Naive thymus-derived CD4-positive, alpha-beta T cell (primary cell): ENCODE measurements around the gene IPO9. TPM values are rescaled to one million over a fixed set of nuclear protein-coding genes. Genes with fewer than 3 reads are reported as not detected.

Experiments used
- ATAC-seq: fragments of 150-1000 bp; cut with Tn5 transposase; 2 replicates; pipeline ENCODE4 v1.10.0; 2021; ENCODE audit warnings: mild to moderate bottlenecking, moderate library complexity
- CTCF ChIA-PET: fragments of 350-600 bp; sonication (Branson Sonifier 250); formaldehyde crosslinking; loops from one replicate; lab custom pipeline; 2021; ENCODE audit warnings: antibody characterized with exemption; lab: Charles Lee
- POLR2A ChIA-PET: fragments of 350-600 bp; sonication (Branson Sonifier 250); formaldehyde crosslinking; loops from one replicate; lab custom pipeline; 2021; ENCODE audit warnings: antibody characterized with exemption, inconsistent platforms; lab: Charles Lee
- DNase-seq, 9 donors: peaks; one replicate each; pipeline versions ENCODE4 v3.0.0 to v3.0.0-alpha.2; 2020 to 2022; ENCODE audit warnings: mixed read lengths in 1 of 9
- H3K27ac ChIP-seq: one replicate; pipeline ENCODE4 v1.7.0; 2013; ENCODE audit warnings: mild to moderate bottlenecking, low read depth, low read length, moderate library complexity
- H3K27me3 ChIP-seq, 2 donors: one replicate each; pipeline ENCODE4 v1.7.0; 2013; ENCODE audit warnings: low read length in 2 of 2, mild to moderate bottlenecking in 2 of 2, moderate library complexity in 2 of 2; ENCODE audit not compliant: control insufficient read depth in 2 of 2, insufficient read depth in 2 of 2
- H3K36me3 ChIP-seq, 3 experiments: 1 replicate in 2 of 3; 2 replicates in 1 of 3; pipeline ENCODE4 v1.7.0; 2013; ENCODE audit warnings: low read length in 3 of 3, mild to moderate bottlenecking in 3 of 3, moderate library complexity in 1 of 3; ENCODE audit not compliant: insufficient read depth in 3 of 3, control insufficient read depth in 2 of 3
- H3K4me1 ChIP-seq, 2 donors: one replicate each; pipeline ENCODE4 v1.7.0; 2013; ENCODE audit warnings: low read length in 2 of 2, mild to moderate bottlenecking in 2 of 2, moderate library complexity in 1 of 2; ENCODE audit not compliant: control insufficient read depth in 2 of 2, insufficient read depth in 2 of 2
- H3K4me3 ChIP-seq: 2 replicates; pipeline ENCODE4 v1.7.0; 2013; ENCODE audit warnings: mild to moderate bottlenecking, low read length
- H3K9me3 ChIP-seq, 3 experiments: 1 replicate in 2 of 3; 2 replicates in 1 of 3; pipeline ENCODE4 v1.7.0; 2013; ENCODE audit warnings: low read length in 3 of 3; ENCODE audit not compliant: control insufficient read depth in 2 of 3
- H3K27ac Mint-ChIP-seq, 9 donors: one replicate each; pipeline ENCODE4 v1.8.0; 2020 to 2022; ENCODE audit warnings: mixed read lengths in 9 of 9, mild to moderate bottlenecking in 8 of 9, moderate library complexity in 5 of 9, inconsistent platforms in 2 of 9
- H3K27me3 Mint-ChIP-seq, 5 donors: one replicate each; pipeline ENCODE4 v1.8.0; 2021 to 2022; ENCODE audit warnings: mixed read lengths in 5 of 5, mild to moderate bottlenecking in 1 of 5
- H3K36me3 Mint-ChIP-seq, 5 donors: one replicate each; pipeline ENCODE4 v1.8.0; 2020 to 2022; ENCODE audit warnings: mixed read lengths in 5 of 5, mild to moderate bottlenecking in 3 of 5, inconsistent platforms in 1 of 5
- H3K4me1 Mint-ChIP-seq, 7 donors: one replicate each; pipeline ENCODE4 v1.8.0; 2020 to 2022; ENCODE audit warnings: mixed read lengths in 7 of 7, mild to moderate bottlenecking in 3 of 7, inconsistent platforms in 1 of 7
- H3K4me3 Mint-ChIP-seq, 10 donors: one replicate each; pipeline ENCODE4 v1.8.0; 2020 to 2022; ENCODE audit warnings: mild to moderate bottlenecking in 10 of 10, mixed read lengths in 10 of 10, moderate library complexity in 6 of 10, inconsistent platforms in 2 of 10
- H3K9me3 Mint-ChIP-seq, 11 donors: one replicate each; pipeline ENCODE4 v1.8.0; 2020 to 2022; ENCODE audit warnings: mixed read lengths in 11 of 11, mild to moderate bottlenecking in 4 of 11, inconsistent platforms in 1 of 11, moderate library complexity in 1 of 11
- intact Hi-C, 2 donors: fragments of 100-400 bp; cut with micrococcal nuclease; formaldehyde crosslinking; loops; one replicate each; pipeline ENCODE4 v1.15.1; 2023
- polyA plus RNA-seq, 2 donors: library from polyadenylated mRNA; unstranded; fragments of 300-500 nt; fragmentation: Illumina TruSeq; gene quantifications; one replicate each; pipeline ENCODE4 v1.2.3, GENCODE V29; 2021
- total RNA-seq, 6 experiments: library from RNA in 5 of 6; stranded (reverse) in 5 of 6; gene quantifications; 1 replicate in 5 of 6; 2 replicates in 1 of 6; pipeline ENCODE4 v1.2.3 and lab custom pipeline; 2021 to 2026

IPO9 gene
- total and polyA plus RNA-seq, 7 experiments from 2014 or later = 20.8 to 55.3 (median 29.8) TPM

GRCh38 chr1:201816309-201816854 is 12.6 kb upstream of the IPO9 start:
- POLR2A ChIA-PET = no interaction called here
- H3K27me3 Mint-ChIP-seq = no peaks in the 10 kb centered on the region
- no peak for ATAC-seq
- no peaks in the 10 kb centered on the region for H3K9me3 Mint-ChIP-seq
- H3K4me1 Mint-ChIP-seq = no peaks in the 10 kb centered on the region
- no peak overlapping the region for H3K4me3 Mint-ChIP-seq
- Histone ChIP-seq H3K27me3 (no peaks in the 10 kb centered on the region), H3K4me1 (no peaks in the 10 kb centered on the region), H3K9me3 (no peaks in the 10 kb centered on the region), H3K4me3 (no peak overlapping the region), H3K27ac (no peak overlapping the region), H3K36me3 (peaks cover 0 to 26% (median 0%) of the 10 kb centered on the region in 3 experiments)
- H3K36me3 Mint-ChIP-seq = peaks cover 0 to 45% (median 8%) of the 10 kb centered on the region in 5 donors
- CTCF ChIA-PET = no interaction called here
- DNase-seq = no peak
- intact Hi-C loops = no loop called here
- H3K27ac Mint-ChIP-seq = no peak overlapping the region

DNA sequence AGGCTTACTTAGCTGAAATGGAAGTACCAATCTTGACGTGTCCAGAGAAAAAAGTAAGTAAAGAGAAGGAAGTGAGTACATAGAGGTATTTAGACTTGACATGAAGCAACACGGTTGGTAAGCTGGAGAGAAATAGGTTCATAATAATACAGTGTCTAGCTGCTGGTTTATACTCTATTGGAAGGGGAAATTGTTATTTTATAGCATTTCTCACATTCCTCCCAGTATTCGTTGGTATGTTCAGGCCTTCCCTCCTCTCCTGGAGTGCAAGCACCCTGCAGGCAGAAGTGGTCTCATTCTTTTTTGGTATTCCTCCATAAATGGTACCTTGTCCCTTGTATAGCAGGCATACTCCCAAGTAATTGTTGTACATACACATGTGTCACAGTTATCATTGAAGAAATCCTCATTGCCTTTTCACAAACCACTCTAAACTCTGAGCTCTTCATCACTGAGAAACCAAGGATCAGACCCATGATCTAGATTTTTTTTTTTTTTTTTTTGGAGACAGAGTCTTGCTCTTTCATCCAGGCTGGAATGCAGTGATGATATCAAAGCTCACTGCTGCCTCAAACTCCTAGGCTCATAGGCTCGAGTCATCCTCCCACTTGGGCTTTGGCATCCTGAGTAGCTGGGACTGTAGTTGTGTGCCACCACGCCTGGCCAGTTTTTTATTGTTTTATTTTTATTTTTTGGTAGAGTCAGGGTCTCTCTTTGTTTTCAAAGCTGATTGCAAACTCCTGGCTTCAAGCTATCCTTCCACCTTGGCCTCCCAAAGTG is 9.8 kb upstream of the IPO9 start:
- no peaks in the 10 kb centered on the region for H3K27me3 ChIP-seq

DNA sequence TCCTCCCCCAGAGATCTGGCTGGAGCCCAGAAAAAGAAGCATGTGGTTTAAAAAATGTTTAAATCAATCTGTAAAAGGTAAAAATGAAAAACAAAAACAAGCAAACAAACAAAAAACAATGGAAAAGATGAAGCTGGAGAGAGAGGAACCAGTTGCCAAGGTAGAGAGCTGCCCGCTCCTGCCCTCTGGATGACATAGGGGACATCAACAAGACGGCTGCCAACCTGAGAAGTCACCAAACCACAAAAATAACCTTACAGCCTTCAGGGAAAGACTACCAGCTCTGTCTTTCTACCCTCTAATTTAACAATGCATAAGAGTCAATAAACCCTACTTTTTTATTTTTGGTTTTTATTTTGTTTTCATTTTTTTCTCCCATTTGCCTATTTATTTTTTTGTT is 8.5 kb upstream of the IPO9 start:
- H3K9me3 Mint-ChIP-seq = no peaks in the 10 kb centered on the region
- ChIA-PET CTCF (no interaction called here), POLR2A (interaction anchor here (0.9 kb wide), 1 partner anchor 17 kb away, joined by 4 read pairs; no protein-coding TSS in a partner anchor)
- Histone ChIP-seq H3K9me3 (no peaks in the 10 kb centered on the region), H3K4me3 (no peak overlapping the region), H3K36me3 (peaks cover 0 to 11% (median 0%) of the 10 kb centered on the region in 3 experiments), H3K27me3 (no peaks in the 10 kb centered on the region), H3K27ac (no peak overlapping the region), H3K4me1 (no peaks in the 10 kb centered on the region)
- intact Hi-C loops = loop anchor here in 1 of 2 donors (10.0 kb wide), 1 partner anchor 324 kb away; the partner anchor contains the start of gene ARL8A
- H3K4me3 Mint-ChIP-seq = no peak overlapping the region
- H3K27me3 Mint-ChIP-seq = no peaks in the 10 kb centered on the region
- peak overlapping the region in 1 of 9 donors; percentile 44 for H3K27ac Mint-ChIP-seq
- no peak for DNase-seq
- no peaks in the 10 kb centered on the region for H3K4me1 Mint-ChIP-seq
- ATAC-seq = no peak
- peaks cover 0 to 33% (median 4%) of the 10 kb centered on the region in 5 donors for H3K36me3 Mint-ChIP-seq

More for the DNA sequence above, 9.8 kb upstream of the IPO9 start:
- Histone ChIP-seq H3K4me3 (no peak overlapping the region), H3K9me3 (no peaks in the 10 kb centered on the region), H3K27ac (no peak overlapping the region), H3K36me3 (peaks cover 0 to 11% (median 0%) of the 10 kb centered on the region in 3 experiments), H3K4me1 (no peaks in the 10 kb centered on the region)
- Mint-ChIP-seq H3K4me1 (no peaks in the 10 kb centered on the region), H3K4me3 (no peak overlapping the region), H3K9me3 (no peaks in the 10 kb centered on the region), H3K36me3 (peaks cover 0 to 33% (median 4%) of the 10 kb centered on the region in 5 donors), H3K27me3 (no peaks in the 10 kb centered on the region), H3K27ac (no peak overlapping the region)
- intact Hi-C loops = no loop called here
- ATAC-seq = no peak
- DNase-seq = no peak
- POLR2A ChIA-PET = interaction anchor here (0.6 kb wide), 1 partner anchor 20 kb away, joined by 3 read pairs; no protein-coding TSS in a partner anchor
- CTCF ChIA-PET = interaction anchor here (0.8 to 1.0 kb wide), 2 partner anchors 10 to 29 kb away, joined by 3 to 4 read pairs; partner anchors contain the start of gene IPO9

DNA sequence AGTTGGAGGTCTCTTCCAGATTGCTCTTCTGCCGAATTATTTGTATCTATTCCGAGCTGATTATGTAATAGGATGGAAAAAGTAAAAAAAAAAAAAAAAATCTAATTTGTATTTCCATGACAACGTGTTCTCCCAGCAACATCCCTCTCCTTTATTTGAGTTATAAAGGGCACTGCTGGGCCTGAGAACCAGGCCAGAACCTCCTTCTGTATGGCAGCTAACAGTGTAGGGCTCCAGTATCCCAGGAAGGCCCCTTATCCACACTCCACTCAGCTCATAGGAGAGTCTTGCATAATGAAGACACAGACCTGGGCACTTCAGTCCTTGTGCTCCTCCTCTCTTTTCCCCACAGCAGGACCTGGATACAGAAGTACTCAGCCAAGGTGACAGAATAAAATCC is 3.7 kb upstream of the IPO9 start:
- ATAC-seq = no peak
- no peak overlapping the region for H3K4me3 Mint-ChIP-seq
- POLR2A ChIA-PET = no interaction called here

DNA sequence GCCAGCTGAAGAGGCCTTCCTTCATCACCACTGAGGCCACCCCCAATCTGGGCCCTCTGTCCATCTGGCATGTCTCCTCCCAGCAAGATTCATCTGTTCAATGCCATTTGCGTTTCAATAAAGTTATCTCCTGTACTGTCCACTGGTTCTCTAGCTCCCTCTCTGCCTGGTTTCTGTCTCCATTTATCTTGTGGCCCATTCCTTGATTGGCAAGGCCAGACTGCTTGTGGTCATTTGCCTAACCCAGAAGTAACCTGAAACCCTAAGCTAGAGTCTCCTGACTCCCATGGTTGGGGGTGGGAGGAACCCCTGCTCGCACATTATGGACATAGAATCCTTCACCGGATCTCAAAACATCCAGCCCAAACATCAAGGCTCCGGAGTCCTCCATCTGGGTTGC is 2.1 kb upstream of the IPO9 start:
- Mint-ChIP-seq H3K36me3 (peaks cover 0 to 1% (median 0%) of the 10 kb centered on the region in 5 donors), H3K27me3 (no peaks in the 10 kb centered on the region), H3K9me3 (no peaks in the 10 kb centered on the region), H3K27ac (no peak overlapping the region), H3K4me3 (no peak overlapping the region), H3K4me1 (peaks cover 25 to 36% (median 31%) of the 10 kb centered on the region in 7 donors)
- Histone ChIP-seq H3K27ac (no peak overlapping the region), H3K27me3 (no peaks in the 10 kb centered on the region), H3K4me1 (peaks cover 16 to 19% of the 10 kb centered on the region in 2 donors), H3K36me3 (peaks cover 0 to 4% (median 0%) of the 10 kb centered on the region in 3 experiments), H3K4me3 (no peak overlapping the region), H3K9me3 (no peaks in the 10 kb centered on the region)
- ChIA-PET POLR2A (no interaction called here), CTCF (no interaction called here)
- intact Hi-C loops = loop anchor here in 1 of 2 donors (10.0 kb wide), 1 partner anchor 318 kb away; the partner anchor contains the start of gene ARL8A
- DNase-seq (no peak), ATAC-seq (no peak)

More for the DNA sequence above, 3.7 kb upstream of the IPO9 start:
- H3K4me3 ChIP-seq = no peak overlapping the region
- H3K4me1 ChIP-seq = peaks cover 7 to 8% of the 10 kb centered on the region in 2 donors
- intact Hi-C loops = loop anchor here in 1 of 2 donors (10.0 kb wide), 1 partner anchor 320 kb away; the partner anchor contains the start of gene ARL8A
- CTCF ChIA-PET = no interaction called here
- H3K27me3 ChIP-seq = no peaks in the 10 kb centered on the region
- Mint-ChIP-seq H3K27ac (no peak overlapping the region), H3K4me1 (peaks cover 14 to 20% (median 16%) of the 10 kb centered on the region in 7 donors), H3K27me3 (no peaks in the 10 kb centered on the region), H3K9me3 (no peaks in the 10 kb centered on the region), H3K36me3 (peaks cover 0 to 6% (median 0%) of the 10 kb centered on the region in 5 donors)
- no peak for DNase-seq
- no peaks in the 10 kb centered on the region for H3K9me3 ChIP-seq
- H3K36me3 ChIP-seq = peaks cover 0 to 5% (median 0%) of the 10 kb centered on the region in 3 experiments
- H3K27ac ChIP-seq = no peak overlapping the region

DNA sequence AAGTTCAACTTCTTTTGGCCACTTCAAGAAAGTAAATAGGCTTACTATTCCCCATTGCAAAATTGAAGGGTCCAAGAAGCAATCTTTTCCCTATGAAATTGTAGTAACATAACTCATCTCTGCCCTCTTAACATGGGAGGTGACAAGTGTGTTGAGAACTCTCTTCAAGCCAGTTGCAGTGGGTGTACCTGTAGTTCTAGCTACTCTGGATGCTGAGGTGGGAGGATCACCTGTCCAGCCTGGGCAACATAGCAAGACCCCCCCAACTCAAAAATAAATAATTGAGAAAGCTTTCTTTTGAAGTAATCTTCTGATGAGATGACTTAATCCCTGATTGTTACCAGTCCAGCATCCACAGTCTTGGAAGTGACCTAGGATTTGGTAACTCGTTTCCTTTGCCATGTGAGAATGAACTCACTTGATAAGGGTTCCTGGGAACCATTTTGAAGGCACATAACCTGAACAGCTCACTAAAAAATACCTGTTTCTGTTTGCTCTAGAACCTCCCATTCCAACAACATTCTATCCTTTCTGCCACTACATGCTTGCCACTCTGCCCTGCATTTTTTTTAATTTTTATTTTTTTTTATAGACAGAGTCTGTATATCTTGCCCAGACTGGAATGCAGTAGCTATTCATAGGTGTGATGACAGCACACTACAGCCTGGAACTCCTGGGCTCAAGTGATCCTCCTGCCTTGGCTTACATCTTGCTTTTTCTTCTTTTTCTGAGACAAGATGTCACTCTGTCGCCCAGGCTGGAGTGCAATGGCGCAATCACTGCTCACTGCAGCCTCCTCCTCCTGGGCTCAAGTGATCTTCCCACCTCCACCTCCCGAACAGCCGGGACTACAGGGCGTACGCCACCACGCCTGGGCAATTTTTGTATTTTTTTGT is 1.4 kb upstream of the IPO9 start:
- Mint-ChIP-seq H3K27me3 (no peaks in the 10 kb centered on the region), H3K27ac (peak overlapping the region in 1 of 9 donors; percentile 91), H3K4me3 (peak overlapping the region in 2 of 10 donors; percentile 45 to 99), H3K36me3 (peaks cover 0 to 1% (median 0%) of the 10 kb centered on the region in 5 donors), H3K9me3 (no peaks in the 10 kb centered on the region), H3K4me1 (peaks cover 26 to 42% (median 36%) of the 10 kb centered on the region in 7 donors)
- no peak overlapping the region for H3K4me3 ChIP-seq
- peaks cover 0 to 4% (median 0%) of the 10 kb centered on the region in 3 experiments for H3K36me3 ChIP-seq
- no peak overlapping the region for H3K27ac ChIP-seq
- intact Hi-C loops = loop anchor here (2.0 to 10.0 kb wide), 5 partner anchors 155 to 673 kb away; partner anchors contain the start of genes ARL8A (in 1 of the 2), CSRP1 (in 1 of the 2), PPP1R12B (in 1 of the 2) and RNPEP (in 1 of the 2)
- H3K27me3 ChIP-seq = no peaks in the 10 kb centered on the region
- CTCF ChIA-PET = no interaction called here
- DNase-seq (no peak), ATAC-seq (no peak)
- H3K4me1 ChIP-seq = peaks cover 16 to 19% of the 10 kb centered on the region in 2 donors
- H3K9me3 ChIP-seq = no peaks in the 10 kb centered on the region
- POLR2A ChIA-PET = interaction anchor here (0.8 kb wide), 1 partner anchor 805 kb away, joined by 3 read pairs; the partner anchor contains the start of gene KIF21B
